GM19239 (cell line): ENCODE results near the gene SPOCD1.

Source experiments
- DNase-seq: peaks from one replicate; pipeline ENCODE4 v3.0.0; 2011; ENCODE audit warnings: low spot score; ENCODE audit not compliant: insufficient read length
- FAIRE-seq: peaks from 2 replicates; lab custom pipeline; 2011; peaks lifted over from hg19 to GRCh38; lab: Jason Lieb, UNC

Gene SPOCD1

DNA sequence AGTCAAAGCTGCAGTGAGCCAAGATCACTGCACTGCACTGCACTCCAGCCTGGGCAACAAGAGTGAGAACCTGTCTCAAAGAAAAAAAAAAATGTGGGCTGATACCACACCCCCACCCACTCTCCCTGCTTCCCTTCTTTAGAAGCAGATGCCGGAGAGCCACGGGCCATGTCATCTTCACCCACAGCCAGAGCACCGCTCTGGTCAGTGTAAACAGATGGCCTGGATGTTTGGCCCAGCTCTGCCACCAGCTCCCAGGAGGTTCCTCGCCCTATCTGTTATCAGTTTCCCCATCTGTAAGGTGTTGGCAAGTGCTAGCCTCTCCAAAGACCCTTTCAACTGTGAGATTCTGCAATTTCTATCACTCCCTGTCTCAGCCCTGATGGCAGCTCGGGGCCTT is 39.8 kb downstream of the SPOCD1 start:
- no peak for DNase-seq
- FAIRE-seq: no peak

DNA sequence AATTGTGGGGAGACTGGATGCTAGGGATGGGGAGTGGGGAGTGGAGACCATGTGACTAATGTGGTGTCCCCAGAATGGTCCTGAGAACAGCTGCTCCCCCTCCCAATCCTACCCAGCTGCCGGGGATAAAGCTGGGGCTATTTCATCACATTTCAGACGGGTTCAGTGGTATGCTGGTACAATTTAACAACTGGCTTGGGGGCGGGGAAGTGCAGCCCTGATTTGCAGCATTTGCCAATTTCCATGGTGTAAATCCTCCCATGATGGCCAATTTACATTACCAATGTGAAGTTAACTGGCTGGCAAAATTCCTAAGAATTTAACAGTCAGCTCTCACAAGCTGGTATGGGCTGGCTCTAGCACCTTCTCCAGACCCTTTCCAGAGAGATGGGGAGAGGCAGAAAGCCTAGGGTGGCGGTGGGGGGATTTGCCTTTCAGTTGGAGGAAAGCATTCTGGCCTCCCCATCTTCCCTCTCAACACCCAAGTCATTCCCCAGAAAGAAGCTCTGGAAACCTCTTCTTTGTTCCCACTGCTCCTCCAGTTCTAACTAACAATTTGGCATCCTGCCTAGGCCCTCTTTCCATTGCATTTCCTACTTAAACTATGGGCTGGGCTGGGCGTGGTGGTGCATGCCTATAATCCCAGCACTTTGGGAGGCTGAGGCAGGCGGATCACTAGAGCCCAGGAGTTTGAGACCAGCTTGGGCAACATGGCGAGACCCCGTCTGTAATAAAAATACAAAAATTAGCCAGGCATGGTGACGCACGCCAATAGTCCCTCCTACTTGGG is 40.4 kb downstream of the SPOCD1 start:
- DNase-seq: no peak
- FAIRE-seq: no peak

DNA sequence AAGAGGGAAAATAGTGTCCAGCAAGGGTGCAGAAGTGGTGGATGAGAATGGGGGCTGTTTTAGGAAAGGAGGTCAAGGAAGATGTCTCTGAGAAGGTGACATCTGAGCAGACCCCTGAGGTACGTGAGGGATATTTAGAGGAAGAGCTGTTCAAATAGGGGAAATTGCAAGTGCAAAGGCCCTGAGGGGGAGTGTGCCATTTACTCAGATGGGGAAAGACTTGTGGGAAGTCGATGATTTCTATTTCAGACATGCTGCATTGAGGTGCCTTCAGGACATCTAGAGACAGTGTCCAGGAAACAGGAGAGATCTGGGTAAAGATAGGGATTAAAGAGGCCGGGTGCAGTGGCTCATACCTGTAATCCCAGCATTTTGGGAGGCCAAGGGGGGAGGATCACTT is 41.3 kb downstream of the SPOCD1 start:
- DNase-seq: no peak
- no peak for FAIRE-seq

DNA sequence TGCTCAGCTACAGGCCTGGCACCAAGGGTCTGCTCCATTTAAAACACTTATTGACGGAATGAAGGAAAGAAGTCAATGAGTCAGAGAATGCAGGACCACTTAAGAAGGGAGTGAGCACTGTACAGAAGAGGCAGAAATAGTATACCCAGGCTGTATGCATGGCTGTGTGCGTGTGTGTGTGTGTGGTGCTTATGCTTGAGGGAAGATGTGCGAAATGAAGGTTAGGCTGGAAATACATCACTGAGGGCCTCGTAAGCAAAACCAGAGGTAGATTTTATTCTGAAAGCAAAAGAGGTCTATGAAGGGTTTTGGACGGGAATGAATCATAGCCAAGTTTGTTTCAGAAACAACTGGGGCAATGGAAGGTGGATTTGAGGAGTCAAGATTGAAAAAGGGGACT is 42.0 kb downstream of the SPOCD1 start:
- FAIRE-seq (no peak), DNase-seq (no peak)

DNA sequence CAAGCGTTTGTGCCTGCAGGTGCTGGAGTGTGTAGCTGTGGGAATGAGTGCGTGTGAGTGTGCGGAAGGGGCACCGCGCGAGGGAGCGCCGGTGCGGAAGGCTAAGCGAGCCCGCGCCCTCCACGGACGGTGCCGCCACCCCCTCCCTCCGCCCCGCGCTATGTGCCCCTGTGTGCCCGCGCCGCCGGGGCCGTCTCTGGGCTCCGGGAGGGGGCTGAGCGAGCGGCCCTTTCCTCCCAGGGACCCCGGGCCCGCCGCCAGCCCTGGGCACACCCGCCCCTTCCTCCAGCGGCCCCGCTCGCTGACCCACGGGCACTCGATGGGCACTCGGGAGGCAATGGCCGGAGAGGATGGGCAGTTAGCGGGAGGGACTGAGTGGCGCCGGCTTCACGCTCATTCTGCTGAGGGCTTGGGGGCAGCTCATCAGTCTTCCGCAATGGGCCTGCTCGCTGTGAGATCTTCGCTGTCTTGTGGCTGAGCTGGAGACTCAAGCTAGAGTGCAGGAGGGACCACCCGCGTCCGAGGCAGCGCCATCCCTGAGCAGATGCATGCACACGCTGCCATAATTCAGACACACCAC is 43.1 kb downstream of the SPOCD1 start:
- DNase-seq (no peak), FAIRE-seq (no peak)

DNA sequence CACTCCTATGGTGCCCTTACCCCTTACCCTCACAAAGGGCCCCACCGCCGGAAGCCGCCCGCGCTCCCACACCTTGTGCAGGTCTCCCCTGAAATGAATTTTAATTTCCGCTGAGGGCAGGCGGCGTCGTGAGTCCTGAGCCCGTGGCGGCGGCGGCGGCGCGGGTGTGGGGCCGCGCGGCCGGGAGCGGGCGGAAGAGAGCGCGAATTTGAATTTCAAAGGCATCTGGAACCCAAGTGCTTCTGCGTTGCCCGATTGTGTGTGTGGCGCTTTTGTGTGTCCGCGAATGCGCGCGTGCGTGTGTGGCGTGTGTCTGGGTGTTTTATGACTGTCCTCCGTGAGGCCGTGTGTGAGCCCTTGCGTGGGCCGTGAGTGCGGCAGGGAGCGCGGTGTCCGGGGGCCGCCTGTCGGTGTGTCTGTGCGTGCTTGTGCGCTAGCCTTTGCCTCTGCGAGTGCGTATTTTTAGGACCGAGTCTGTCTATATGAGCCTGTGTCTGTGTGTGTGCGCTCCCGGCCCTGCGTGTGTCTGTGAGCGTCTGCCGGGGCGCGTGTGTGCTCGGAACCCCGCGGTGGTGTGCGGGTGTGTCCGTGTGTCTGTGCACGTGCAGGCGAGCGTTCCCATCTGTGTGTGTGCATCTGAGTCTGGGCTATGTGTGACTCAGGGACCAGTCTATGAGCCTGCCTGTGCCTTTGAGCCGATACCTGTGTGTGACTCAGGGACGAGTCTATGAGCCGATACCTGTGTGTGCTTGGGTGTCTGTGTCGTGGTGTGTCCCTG is 43.7 kb downstream of the SPOCD1 start:
- FAIRE-seq: no peak
- no peak for DNase-seq

DNA sequence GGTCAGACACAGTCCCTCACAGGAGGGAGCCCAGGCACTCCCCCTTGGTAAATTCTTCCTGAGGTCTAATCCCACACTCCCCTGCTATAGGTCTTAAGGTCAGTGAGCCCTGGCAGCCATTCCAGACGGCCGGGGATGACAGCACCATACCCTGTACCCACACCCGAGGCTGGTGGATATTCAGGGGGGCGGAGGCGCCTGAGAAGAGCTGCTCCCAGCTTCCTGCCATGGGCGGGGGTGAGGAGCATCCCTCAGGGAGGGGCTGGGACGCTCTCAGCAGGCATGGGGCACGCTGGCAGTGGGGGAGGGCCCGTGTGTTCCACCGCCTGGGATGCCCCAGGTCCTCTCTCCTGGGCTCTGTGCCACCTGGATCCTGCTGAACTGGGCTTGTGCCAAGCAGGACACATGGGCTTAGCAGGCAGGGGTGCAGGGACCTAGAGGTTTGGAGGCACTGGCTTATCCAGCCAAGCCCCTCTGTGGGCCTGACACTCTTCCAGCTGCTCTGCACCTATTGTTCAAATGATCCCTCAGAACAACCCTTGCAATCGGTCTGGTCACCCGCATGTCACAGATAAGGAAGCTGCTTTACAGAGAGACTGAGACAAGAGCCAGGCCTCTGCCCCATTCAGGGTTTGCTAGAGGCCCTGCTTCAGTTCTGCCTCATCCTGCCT is 46.0 kb downstream of the SPOCD1 start:
- no peak for FAIRE-seq
- DNase-seq: no peak

DNA sequence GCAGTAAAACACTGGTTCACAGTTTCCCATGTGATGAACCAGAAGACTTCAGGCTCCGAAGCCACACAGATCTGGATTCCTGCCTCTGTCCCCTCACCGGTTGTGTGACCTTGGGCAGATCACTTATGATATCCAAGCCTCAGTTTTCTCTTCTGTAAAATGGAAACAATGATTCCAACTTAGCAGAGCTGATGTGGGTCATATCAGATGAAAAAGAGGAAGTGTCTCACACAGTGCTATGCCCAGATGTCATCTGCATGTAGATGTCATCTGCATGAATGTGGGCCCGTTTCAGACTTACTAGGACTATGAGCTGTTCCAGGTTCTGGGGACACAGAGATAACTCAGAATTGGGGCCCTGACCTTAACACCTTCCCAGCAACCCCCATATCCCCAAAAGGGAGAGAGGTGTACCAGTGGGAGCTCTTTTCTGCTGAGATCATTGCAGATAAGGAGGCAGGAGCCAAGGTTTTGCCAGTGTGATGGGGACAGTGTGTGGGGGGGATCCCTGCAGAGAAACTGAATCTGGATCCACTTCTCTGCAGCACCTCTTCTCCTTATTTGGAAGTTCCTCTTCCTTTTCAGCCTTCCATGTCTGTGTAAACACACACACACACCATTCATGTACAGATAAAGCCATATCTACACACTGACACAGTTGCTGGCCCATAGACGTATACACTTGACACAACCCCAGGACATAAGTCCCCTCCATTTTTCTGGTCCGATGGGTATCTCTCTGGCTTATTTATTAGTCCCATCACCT is 46.7 kb downstream of the SPOCD1 start:
- DNase-seq: no peak
- FAIRE-seq: no peak

DNA sequence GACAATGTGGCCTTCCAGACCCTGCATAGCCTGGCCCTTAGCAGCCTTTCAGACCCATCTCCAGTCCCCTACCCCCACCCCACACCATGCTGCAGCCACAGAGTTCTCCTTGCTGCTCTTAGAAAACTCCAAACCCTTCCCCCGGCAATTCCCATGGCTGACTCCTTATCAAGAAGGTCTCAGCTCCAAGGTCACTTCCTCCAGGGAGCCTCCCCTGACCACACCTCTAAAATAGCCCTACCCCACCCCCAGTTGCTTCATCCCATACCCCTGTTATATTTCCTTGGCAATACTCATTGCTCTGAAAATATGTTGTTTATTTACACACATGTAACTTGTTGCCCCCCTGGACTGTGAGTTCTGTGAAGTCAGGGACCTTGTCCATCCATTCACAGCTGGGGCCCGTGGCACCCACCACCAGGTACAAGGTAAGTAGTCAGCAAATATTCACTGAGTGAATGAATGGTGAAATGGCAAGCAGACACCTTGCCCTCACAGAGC is 47.4 kb downstream of the SPOCD1 start:
- no peak for FAIRE-seq
- no peak for DNase-seq

DNA sequence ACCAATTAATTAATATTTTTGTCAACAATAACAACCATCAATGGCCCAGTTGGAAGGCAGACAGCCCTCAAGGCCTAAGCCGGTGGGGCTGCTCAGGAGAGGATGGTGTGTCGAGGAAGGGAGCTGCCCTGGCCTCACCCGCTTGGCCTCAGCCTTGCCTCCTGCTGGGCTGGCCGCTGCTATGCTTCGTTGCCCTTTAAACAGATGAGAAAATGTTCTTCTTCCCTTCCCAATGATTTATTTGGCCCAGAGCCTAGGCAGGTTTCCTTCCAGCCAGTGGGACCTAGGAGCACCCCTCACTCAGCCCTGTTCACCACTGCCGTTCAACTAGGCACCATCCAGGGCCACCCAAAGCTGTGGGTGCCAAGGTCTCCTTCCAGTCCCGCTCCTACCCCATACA is 48.6 kb downstream of the SPOCD1 start:
- DNase-seq (no peak), FAIRE-seq (no peak)

DNA sequence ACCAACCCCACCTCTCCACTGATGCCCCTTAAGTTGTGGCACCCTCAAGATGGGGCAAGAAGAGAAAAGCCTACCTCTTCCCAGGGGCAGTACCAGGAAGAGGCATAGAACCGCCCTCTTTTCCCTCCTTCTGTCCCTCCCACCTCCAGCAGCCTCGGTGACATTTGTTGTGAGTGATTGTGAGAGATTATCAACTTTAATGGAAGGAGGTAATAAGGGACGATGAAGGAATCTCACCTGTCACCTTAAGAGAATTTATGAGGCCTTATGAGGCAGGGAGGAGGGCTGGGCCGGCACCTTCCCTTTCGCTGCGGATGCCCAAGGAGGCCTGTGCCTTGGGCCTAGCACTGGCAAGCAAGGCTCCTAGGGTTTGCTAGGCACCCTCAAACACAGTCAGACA is 50.3 kb downstream of the SPOCD1 start:
- DNase-seq (no peak), FAIRE-seq (no peak)

DNA sequence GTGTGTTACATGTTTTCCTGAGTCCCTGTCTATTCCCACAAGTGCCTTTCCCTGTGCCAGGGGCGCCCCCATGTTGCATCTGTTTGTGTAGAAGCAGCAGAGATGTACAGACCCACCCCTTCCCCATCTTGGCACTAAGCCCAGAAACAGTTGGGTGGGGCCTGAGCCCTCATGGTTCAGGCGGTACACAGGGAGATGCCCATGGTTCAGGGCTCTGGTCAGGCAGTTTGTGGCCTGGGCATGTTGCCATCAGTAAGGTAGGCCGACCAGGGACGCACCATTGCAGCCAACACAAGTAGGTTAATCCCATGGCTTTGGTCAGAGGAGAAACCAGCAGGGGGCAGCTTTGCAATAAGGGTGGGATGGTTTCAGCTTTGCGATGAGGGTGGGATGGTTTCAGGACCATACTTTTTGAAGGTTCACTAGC is 50.8 kb downstream of the SPOCD1 start:
- no peak for FAIRE-seq
- no peak for DNase-seq

DNA sequence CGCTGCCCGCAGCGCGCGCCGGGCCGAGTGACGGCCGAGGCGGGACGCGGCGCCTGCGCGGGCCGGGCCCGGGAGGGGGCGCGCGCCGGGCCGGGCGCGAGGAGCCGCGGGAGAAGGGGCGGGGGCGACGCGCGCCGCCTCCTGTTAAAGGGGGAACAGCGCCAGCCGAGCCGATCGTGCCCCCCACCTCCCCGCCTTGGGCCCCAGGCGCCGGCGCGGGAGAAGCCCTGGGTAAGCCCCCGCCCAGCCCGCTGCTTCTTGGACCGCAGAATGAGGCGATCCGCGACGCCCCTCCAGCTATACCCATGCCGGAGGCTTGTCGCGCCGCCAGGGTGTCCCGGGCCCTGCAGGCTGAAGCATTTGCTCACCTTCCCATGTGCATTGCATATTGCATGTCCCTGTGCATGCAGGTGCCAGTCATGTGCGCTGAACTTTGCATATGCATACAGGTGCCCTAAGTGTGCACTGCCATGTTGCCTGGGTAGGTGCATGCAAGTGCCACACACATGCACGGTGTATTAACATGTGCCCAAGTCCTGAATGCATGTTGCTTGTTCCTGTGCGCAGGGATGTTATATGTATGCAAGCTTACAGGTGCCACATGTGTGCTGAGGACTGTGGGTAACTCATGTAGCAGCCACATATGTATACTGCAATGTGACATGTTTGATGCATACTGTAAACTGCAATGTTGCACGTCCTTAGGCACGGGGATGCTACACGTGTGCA is 51.3 kb downstream of the SPOCD1 start, which contains the start of gene ADGRB2:
Gene ADGRB2, minus strand, starts transcription at position 29 of the 729 bp plus-strand sequence. CDS start 7,119 bp downstream, outside the sequence.
- no peak for DNase-seq
- FAIRE-seq: peak; percentile 58

DNA sequence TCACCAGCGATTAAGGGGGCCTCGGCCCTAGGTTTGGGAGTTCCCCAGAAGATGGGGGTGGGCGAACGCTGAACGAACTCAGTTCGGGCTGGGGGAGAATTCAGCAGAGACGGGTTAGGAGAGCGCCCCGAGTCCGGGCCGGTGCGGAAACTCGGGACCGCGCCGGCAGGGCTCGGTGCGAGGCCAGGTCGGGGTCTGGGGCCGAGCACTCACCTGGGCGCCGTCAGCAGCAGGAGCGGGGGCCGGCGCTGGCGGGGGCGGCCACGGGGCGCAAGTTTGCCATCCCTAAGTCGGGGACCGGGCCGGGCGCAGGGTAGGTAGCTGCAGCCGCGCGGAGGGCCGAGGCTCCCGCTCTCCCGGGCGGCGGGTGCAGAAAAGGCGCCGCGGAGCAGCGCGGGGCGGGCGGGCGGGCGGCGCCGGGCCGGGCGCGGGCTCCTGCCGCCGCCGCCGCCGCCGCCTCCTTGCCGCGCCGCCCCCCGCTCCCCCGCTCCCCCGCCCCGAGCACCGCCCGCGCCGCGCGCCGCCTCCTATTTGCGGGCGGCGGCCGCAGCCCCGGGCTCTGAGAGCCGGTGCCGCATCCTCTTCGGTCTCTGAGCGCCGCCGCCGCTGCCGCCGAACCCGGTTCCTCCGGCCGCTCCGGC is 52.0 kb downstream of the SPOCD1 start:
- FAIRE-seq (no peak), DNase-seq (no peak)

DNA sequence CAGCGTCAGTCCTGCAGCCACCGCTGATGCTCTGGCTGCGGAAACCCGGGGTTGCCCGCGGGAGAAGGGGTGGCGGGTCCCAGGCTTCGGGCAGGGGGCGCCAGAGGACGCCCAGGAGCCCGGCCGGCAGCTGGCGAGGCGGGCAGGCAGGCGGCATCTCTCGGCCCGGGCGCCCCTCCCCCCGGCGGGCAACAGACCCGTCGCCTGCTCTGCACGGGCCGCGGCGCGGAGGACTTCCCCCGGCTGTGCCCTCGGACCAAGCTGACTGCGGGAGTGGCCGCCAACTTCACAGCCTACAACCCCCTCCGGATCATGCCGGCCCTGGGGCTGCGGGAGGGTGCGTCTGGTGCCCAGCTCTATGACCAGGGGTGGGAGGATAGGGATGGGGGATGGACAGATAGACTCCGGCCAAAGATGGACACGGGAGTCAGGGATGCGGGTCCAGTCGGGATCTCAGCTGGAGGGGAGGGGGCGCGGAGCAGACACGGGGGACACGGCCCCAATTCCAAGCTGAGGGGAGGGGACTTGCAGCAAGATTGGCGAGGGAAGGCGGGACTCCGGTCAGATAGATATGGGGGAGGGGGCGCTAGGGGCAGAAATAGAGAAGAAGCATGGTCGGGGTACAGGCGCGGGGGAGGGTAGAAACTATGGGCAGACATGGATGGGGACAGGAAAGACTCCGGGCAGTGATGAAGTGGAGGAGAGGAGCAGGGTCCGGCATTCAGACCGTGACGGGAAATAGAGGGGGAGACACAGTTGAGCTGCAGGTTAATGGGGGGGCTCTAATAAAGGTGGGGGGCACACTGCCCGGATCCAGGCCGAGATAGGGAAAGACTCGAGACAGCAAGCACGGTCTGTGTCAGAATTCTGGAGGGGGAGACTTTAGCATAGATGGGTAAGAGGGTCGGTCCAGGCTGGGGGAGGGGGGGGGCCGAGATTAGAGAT is 52.8 kb downstream of the SPOCD1 start:
- no peak for FAIRE-seq
- DNase-seq: peak; percentile 71

DNA sequence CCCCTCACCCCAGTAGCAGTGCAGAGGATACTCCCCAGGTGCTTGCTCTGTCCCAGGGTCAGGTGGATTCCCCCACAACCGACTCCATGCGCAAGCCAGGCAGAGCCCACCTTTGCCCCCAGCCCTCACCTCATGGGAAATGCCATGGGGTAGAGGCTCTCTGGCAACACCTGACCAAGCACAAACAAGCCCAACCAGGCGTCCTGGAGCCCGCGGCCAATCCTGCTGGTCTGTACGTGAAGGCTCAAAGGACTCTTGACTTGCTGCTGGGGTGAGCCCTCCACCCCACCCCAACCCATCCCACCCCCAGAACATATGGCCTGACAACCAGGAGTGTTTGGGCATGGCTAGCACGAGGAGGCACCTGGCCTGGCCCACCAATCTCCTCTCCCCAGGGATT is 53.5 kb downstream of the SPOCD1 start:
- no peak for FAIRE-seq

DNA sequence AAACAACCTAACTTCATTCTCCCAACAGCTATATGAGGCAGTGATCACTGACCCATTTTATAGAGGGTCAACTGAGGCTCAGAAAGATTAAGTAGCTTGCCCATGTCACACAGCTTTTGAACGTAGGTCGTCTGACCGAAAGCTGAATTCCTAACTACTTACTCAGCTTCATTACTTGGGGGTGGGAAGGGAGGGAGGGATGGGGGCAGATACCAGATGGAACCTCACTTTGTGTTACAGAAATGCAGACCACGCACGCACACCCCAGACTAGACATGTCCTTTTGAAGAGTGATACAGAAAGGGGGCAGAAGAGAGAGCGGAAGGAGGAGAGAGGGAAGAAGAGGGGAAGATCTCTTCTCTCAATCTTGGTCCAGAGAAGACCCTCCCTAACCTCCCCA is 53.9 kb downstream of the SPOCD1 start:
- FAIRE-seq: no peak
- DNase-seq: no peak

More for the DNA sequence above, 53.5 kb downstream of the SPOCD1 start:
- DNase-seq: no peak
